IPS-20b (cell line): ENCODE data around the gene CUTC.

ENCODE experiments used
- H3K27ac ChIP-seq: one replicate; pipeline ENCODE4 v1.5.1; 2013; ENCODE audit warnings: low read length
- H3K27me3 ChIP-seq: 2 replicates; pipeline ENCODE4 v1.6.1; 2013; ENCODE audit warnings: mild to moderate bottlenecking, low read length, inconsistent platforms; ENCODE audit not compliant: insufficient read depth
- H3K36me3 ChIP-seq: 2 replicates; pipeline ENCODE4 v1.6.1; 2013; ENCODE audit warnings: low read depth, mild to moderate bottlenecking, inconsistent platforms, low read length, moderate library complexity; ENCODE audit not compliant: insufficient read depth
- H3K4me1 ChIP-seq: 2 replicates; pipeline ENCODE4 v1.6.1; 2013; ENCODE audit warnings: mild to moderate bottlenecking, control low read depth, inconsistent platforms, low read length, moderate library complexity; ENCODE audit not compliant: insufficient read depth
- H3K4me3 ChIP-seq: 2 replicates; pipeline ENCODE4 v1.5.1; 2013; ENCODE audit warnings: mild to moderate bottlenecking, low read length, inconsistent platforms
- H3K9ac ChIP-seq: 2 replicates; pipeline ENCODE4 v1.6.1; 2013; ENCODE audit warnings: low read depth, mild to moderate bottlenecking, inconsistent platforms, low read length, moderate library complexity
- H3K9me3 ChIP-seq: 2 replicates; pipeline ENCODE4 v1.6.1; 2013; ENCODE audit warnings: mild to moderate bottlenecking, low read depth, low read length, inconsistent platforms; ENCODE audit not compliant: insufficient read depth

CUTC gene

GRCh38 chr10:99732033-99732842, at the start of gene CUTC, which contains the start of gene COX15:
CUTC (plus strand) TSS chr10:99732234; CDS start chr10:99732349, 115 bp downstream.
COX15 (minus strand) TSS chr10:99732127; CDS start chr10:99732049, 78 bp downstream.
- H3K4me3 ChIP-seq: peak within 1 kb of the TSS; percentile 72
- no peaks in the 10 kb centered on the region for H3K9me3 ChIP-seq
- H3K27me3 ChIP-seq: no peaks in the 10 kb centered on the region
- peak within 1 kb of the TSS; percentile 78 for H3K9ac ChIP-seq
- no peaks in the 10 kb centered on the region for H3K4me1 ChIP-seq
- H3K36me3 ChIP-seq: peaks cover 38% of the 10 kb centered on the region
- H3K27ac ChIP-seq: no peak within 1 kb of the TSS

- peaks cover 22% of the 10 kb centered on the region; the same call in 1 of the 2 replicates for H3K36me3 ChIP-seq
- H3K4me3 ChIP-seq: no peak overlapping the region
- H3K27me3 ChIP-seq: no peaks in the 10 kb centered on the region
- H3K9ac ChIP-seq: no peak overlapping the region
- H3K4me1 ChIP-seq: no peaks in the 10 kb centered on the region
- H3K9me3 ChIP-seq: no peaks in the 10 kb centered on the region
- H3K27ac ChIP-seq: no peak overlapping the region
Measured at GRCh38 chr10:99682752-99683151, 49.3 kb upstream of the CUTC start.

GRCh38 chr10:99685597-99685967, 46.5 kb upstream of the CUTC start:
- Histone ChIP-seq H3K9ac (no peak overlapping the region), H3K4me1 (no peaks in the 10 kb centered on the region), H3K27me3 (no peaks in the 10 kb centered on the region), H3K27ac (no peak overlapping the region), H3K36me3 (peaks cover 15% of the 10 kb centered on the region; the same call in 1 of the 2 replicates), H3K9me3 (no peaks in the 10 kb centered on the region), H3K4me3 (no peak overlapping the region)

GRCh38 chr10:99689461-99689860, 42.6 kb upstream of the CUTC start:
- H3K4me1 ChIP-seq: no peaks in the 10 kb centered on the region
- peaks cover 32% of the 10 kb centered on the region for H3K36me3 ChIP-seq
- H3K9ac ChIP-seq: no peak overlapping the region

GRCh38 chr10:99693933-99694583, 38.0 kb upstream of the CUTC start:
- Histone ChIP-seq H3K9ac (no peak overlapping the region), H3K9me3 (no peaks in the 10 kb centered on the region), H3K27me3 (no peaks in the 10 kb centered on the region), H3K36me3 (peaks cover 66% of the 10 kb centered on the region), H3K27ac (no peak overlapping the region), H3K4me1 (no peaks in the 10 kb centered on the region), H3K4me3 (no peak overlapping the region)

More at GRCh38 chr10:99689461-99689860, 42.6 kb upstream of the CUTC start:
- H3K4me3 ChIP-seq: no peak overlapping the region
- H3K9me3 ChIP-seq: no peaks in the 10 kb centered on the region
- H3K27me3 ChIP-seq: no peaks in the 10 kb centered on the region
- H3K27ac ChIP-seq: no peak overlapping the region

GRCh38 chr10:99695761-99696160, 36.3 kb upstream of the CUTC start:
- Histone ChIP-seq H3K4me1 (no peaks in the 10 kb centered on the region), H3K4me3 (no peak overlapping the region), H3K27me3 (no peaks in the 10 kb centered on the region), H3K36me3 (peaks cover 70% of the 10 kb centered on the region), H3K9me3 (no peaks in the 10 kb centered on the region), H3K9ac (no peak overlapping the region), H3K27ac (no peak overlapping the region)

- no peak overlapping the region for H3K4me3 ChIP-seq
- H3K9me3 ChIP-seq: no peaks in the 10 kb centered on the region
- peaks cover 65% of the 10 kb centered on the region for H3K36me3 ChIP-seq
- H3K4me1 ChIP-seq: no peaks in the 10 kb centered on the region
- H3K27me3 ChIP-seq: no peaks in the 10 kb centered on the region
- no peak overlapping the region for H3K27ac ChIP-seq
- H3K9ac ChIP-seq: no peak overlapping the region
Measured at GRCh38 chr10:99698504-99699080, 33.4 kb upstream of the CUTC start.

- no peaks in the 10 kb centered on the region for H3K4me1 ChIP-seq
- H3K27me3 ChIP-seq: no peaks in the 10 kb centered on the region
- peaks cover 71% of the 10 kb centered on the region for H3K36me3 ChIP-seq
- H3K27ac ChIP-seq: no peak overlapping the region
- no peaks in the 10 kb centered on the region for H3K9me3 ChIP-seq
- H3K4me3 ChIP-seq: no peak overlapping the region
- H3K9ac ChIP-seq: no peak overlapping the region
Measured at GRCh38 chr10:99700649-99701048, 31.4 kb upstream of the CUTC start.

- Histone ChIP-seq H3K9me3 (no peaks in the 10 kb centered on the region), H3K4me1 (no peaks in the 10 kb centered on the region), H3K27me3 (no peaks in the 10 kb centered on the region), H3K4me3 (no peak overlapping the region), H3K36me3 (peaks cover 62% of the 10 kb centered on the region), H3K9ac (no peak overlapping the region), H3K27ac (no peak overlapping the region)
Measured at GRCh38 chr10:99708428-99709012, 23.5 kb upstream of the CUTC start.

- no peaks in the 10 kb centered on the region for H3K4me1 ChIP-seq
- H3K36me3 ChIP-seq: peaks cover 62% of the 10 kb centered on the region
- H3K27me3 ChIP-seq: no peaks in the 10 kb centered on the region
- H3K9ac ChIP-seq: no peak overlapping the region
- H3K4me3 ChIP-seq: no peak overlapping the region
- no peak overlapping the region for H3K27ac ChIP-seq
- no peaks in the 10 kb centered on the region for H3K9me3 ChIP-seq
Measured at GRCh38 chr10:99709480-99710229, 22.4 kb upstream of the CUTC start.

- H3K27ac ChIP-seq: no peak overlapping the region
- H3K36me3 ChIP-seq: peaks cover 73% of the 10 kb centered on the region
- H3K4me1 ChIP-seq: no peaks in the 10 kb centered on the region
- no peak overlapping the region for H3K9ac ChIP-seq
- H3K9me3 ChIP-seq: no peaks in the 10 kb centered on the region
- H3K4me3 ChIP-seq: no peak overlapping the region
- H3K27me3 ChIP-seq: no peaks in the 10 kb centered on the region
Measured at GRCh38 chr10:99711129-99711719, 20.8 kb upstream of the CUTC start.
